ENCODE results near the gene BBS1. TPM values are rescaled to one million over a fixed set of nuclear protein-coding genes. Genes with fewer than 3 reads are reported as not detected.

BBS1 gene
- total RNA-seq, 1 donor from 2014 or later, result 41.4 TPM

DNA sequence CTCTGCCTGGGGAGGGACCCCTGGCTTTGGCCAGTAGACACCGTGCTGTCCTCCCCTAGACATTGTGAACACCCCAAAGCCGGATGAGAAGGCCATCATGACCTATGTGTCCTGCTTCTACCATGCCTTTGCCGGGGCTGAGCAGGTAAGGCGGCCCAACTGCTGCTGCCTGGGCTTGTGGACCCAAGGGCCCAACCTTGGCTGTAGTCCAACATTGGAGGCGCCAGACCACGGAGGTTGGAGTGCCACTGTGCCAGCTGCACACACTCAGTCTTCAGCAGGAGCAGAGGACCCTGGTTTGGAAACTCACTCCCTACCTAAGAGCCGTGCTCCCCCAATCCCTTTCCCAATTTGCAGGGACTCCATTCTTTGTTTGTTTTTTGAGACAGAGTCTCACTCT lies 45.7 kb downstream of the BBS1 start:
- ATAC-seq, result no peak
- intact Hi-C loops (cut with DNase I), result no loop called here
- H3K4me1 ChIP-seq, result peaks cover 9% of the 10 kb centered on the region

DNA sequence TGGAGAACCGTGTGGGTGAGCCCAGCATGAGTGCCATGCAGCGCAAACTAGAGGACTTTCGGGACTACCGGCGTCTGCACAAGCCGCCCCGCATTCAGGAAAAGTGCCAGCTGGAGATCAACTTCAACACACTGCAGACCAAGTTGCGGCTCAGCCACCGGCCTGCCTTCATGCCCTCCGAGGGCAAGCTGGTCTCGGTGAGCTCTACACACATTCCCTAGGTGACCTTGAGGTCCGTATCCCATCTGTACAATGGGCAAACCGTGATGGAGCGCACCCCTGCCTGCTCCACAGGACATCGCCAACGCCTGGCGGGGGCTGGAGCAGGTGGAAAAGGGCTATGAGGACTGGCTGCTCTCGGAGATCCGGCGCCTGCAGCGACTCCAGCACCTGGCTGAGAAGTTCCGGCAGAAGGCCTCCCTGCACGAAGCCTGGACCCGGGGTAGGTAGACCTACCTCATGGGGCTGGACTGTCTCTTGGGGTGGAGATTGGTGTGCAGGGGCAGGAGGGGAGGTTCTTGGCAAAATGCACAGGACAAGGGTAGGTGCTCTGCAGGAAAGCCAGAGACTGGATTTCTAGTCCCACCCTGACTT lies 47.4 kb downstream of the BBS1 start:
- H3K9me3 ChIP-seq, result no peaks in the 10 kb centered on the region
- no peak overlapping the region for H3K27ac ChIP-seq
- no peak overlapping the region for H3K4me3 ChIP-seq
- peaks cover 9% of the 10 kb centered on the region for H3K4me1 ChIP-seq
- TF ChIP-seq, protein P1, sequence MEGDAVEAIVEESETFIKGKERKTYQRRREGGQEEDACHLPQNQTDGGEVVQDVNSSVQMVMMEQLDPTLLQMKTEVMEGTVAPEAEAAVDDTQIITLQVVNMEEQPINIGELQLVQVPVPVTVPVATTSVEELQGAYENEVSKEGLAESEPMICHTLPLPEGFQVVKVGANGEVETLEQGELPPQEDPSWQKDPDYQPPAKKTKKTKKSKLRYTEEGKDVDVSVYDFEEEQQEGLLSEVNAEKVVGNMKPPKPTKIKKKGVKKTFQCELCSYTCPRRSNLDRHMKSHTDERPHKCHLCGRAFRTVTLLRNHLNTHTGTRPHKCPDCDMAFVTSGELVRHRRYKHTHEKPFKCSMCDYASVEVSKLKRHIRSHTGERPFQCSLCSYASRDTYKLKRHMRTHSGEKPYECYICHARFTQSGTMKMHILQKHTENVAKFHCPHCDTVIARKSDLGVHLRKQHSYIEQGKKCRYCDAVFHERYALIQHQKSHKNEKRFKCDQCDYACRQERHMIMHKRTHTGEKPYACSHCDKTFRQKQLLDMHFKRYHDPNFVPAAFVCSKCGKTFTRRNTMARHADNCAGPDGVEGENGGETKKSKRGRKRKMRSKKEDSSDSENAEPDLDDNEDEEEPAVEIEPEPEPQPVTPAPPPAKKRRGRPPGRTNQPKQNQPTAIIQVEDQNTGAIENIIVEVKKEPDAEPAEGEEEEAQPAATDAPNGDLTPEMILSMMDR (IDR thresholded peaks at IDR 0.05), result no peak
- ATAC-seq, result no peak
- no peak for DNase-seq
- H3K36me3 ChIP-seq, result no peaks in the 10 kb centered on the region
- no peaks in the 10 kb centered on the region for H3K27me3 ChIP-seq (ENCODE audit: low read depth)
- intact Hi-C loops (cut with DNase I), result no loop called here

More for the DNA sequence above, 45.7 kb downstream of the BBS1 start:
- H3K27ac ChIP-seq, result no peak overlapping the region
- no peaks in the 10 kb centered on the region for H3K36me3 ChIP-seq
- DNase-seq, result no peak
- no peaks in the 10 kb centered on the region for H3K9me3 ChIP-seq
- TF ChIP-seq, protein P1 (IDR thresholded peaks at IDR 0.05), result no peak
- H3K27me3 ChIP-seq (ENCODE audit: low read depth), result no peaks in the 10 kb centered on the region
- no peak overlapping the region for H3K4me3 ChIP-seq

DNA sequence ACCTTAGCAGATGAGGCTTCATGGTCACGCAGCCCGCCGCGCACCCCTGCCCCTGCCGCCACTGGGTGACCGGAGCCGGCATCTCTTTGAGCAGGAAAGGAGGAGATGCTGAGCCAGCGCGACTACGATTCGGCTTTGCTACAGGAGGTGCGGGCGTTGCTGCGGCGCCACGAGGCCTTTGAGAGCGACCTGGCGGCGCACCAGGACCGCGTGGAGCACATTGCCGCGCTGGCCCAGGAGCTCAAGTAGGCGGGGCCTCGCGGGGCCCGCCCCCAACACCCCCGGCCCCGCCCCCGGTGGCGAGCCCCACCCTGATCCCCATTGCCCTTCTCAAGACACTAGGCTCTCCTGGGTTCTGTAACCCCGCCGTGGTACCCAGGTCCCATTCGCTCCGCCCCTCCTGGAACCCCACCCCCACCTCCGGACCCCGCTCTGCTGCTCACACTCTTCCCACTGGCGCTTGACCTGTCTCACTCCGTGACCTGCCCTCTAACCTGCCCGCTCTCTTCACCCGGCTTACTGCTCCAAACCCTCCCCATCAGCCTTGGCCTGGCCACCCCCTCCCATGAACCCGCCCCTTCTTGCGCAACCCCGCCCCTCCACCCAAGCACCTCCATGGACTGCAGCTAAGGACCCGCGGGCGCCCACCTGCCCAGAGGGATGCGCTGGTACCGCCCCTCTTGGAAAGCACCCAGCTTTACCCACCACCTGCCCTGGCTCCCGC lies 48.9 kb downstream of the BBS1 start:
- H3K36me3 ChIP-seq, result no peaks in the 10 kb centered on the region
- H3K4me1 ChIP-seq, result peaks cover 9% of the 10 kb centered on the region
- no peaks in the 10 kb centered on the region for H3K9me3 ChIP-seq
- DNase-seq (peak; percentile 63), ATAC-seq (peak; percentile 43 to 59)
- H3K4me3 ChIP-seq, result no peak overlapping the region
- intact Hi-C loops (cut with DNase I), result no loop called here
- no peak overlapping the region for H3K27ac ChIP-seq
- TF ChIP-seq, protein P1 (IDR thresholded peaks at IDR 0.05), result no peak
- H3K27me3 ChIP-seq (ENCODE audit: low read depth), result no peaks in the 10 kb centered on the region

DNA sequence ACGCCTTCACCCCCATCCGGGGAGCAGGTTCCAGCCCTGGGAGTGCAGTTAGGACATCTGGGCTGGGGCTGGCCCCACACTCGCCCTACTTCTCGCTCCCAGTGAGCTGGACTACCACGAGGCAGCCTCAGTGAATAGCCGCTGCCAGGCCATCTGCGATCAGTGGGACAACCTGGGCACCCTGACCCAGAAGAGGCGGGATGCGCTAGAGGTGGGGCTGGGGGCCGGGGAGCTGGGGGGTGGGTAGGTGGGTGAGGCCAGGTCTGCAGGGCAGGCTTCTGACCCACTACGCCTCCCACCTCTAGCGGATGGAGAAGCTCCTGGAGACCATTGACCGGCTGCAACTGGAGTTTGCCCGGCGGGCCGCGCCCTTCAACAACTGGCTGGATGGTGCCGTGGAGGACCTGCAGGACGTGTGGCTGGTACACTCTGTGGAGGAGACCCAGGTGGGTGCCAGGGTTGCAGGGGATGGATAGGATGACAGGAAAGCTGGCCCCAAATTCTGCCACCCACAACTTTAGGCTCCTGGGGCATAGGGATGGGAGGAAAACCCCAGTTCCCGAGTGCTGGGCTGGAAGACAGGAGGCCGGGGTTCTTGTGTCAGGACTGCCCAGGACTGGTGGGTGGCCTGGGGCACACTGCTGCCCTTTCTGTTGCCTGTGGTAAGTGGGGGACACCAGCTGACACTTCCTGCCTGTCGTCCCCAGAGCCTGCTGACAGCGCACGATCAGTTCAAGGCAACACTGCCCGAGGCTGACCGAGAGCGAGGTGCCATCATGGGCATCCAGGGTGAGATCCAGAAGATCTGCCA lies 49.6 kb downstream of the BBS1 start:
- Histone ChIP-seq H3K4me1 (peaks cover 9% of the 10 kb centered on the region), H3K9me3 (no peaks in the 10 kb centered on the region), H3K27ac (no peak overlapping the region), H3K27me3 (ENCODE audit: low read depth) (no peaks in the 10 kb centered on the region), H3K4me3 (no peak overlapping the region), H3K36me3 (no peaks in the 10 kb centered on the region)
- TF ChIP-seq, protein P1 (IDR thresholded peaks at IDR 0.05), result no peak
- ATAC-seq, result no peak
- DNase-seq, result no peak
- intact Hi-C loops (cut with DNase I), result no loop called here

DNA sequence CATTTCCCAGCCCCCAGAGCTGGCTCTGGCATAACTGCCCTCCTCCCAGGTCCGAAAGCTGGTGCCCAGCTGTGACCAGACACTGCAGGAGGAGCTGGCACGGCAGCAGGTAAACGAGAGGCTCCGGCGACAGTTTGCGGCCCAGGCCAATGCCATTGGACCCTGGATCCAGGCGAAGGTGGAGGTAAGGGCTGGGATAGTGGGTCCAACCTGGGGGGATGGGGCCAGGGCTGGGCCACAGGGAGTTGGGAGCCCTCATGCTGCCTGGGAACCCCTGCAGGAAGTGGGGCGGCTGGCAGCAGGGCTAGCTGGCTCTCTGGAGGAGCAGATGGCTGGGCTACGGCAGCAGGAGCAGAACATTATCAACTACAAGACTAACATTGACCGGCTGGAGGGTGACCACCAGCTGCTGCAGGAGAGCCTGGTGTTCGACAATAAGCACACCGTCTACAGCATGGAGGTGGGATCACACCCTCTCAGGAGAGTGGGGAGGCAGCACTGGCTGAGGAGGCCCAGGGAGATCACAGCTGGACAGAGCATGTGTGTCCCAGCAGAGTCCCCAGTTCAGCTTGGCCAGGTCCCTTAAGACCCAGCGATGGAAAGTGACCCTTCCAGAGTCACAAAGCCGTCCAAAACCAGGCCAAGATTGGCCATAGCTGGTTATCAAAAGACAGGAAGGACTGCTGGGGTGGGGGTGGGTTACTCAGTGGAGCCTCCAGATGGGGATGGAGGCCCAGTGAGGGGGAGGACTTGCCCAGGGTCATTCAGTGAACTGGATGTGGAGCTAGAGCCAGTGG lies 50.9 kb downstream of the BBS1 start:
- no peaks in the 10 kb centered on the region for H3K36me3 ChIP-seq
- no peak overlapping the region for H3K4me3 ChIP-seq
- ATAC-seq (no peak), DNase-seq (no peak)
- no peak overlapping the region for H3K27ac ChIP-seq
- no peaks in the 10 kb centered on the region for H3K9me3 ChIP-seq
- no peaks in the 10 kb centered on the region for H3K27me3 ChIP-seq (ENCODE audit: low read depth)
- TF ChIP-seq, protein P1 (IDR thresholded peaks at IDR 0.05), result no peak
- H3K4me1 ChIP-seq, result peaks cover 9% of the 10 kb centered on the region
- intact Hi-C loops (cut with DNase I), result no loop called here
